Natural killer cell (primary cell): Measurements from ENCODE around the gene L3MBTL2. TPM values are rescaled to one million over a fixed set of nuclear protein-coding genes. Genes with fewer than 3 reads are reported as not detected.
"Not testable (repeated sequence)": the region's sequence is repeated elsewhere in the genome, so short reads cannot be mapped to it uniquely, and the experiment has no call there.

Experiments
- ATAC-seq, 3 donors: fragments of 150-1000 bp in 2 of 3; fragments of 200-7000 bp in 1 of 3; cut with Tn5 transposase; 1 replicate in 1 of 3; 2 replicates in 2 of 3; pipeline ENCODE4 v1.10.0; 2021; ENCODE audit warnings: mild to moderate bottlenecking in 2 of 3, moderate library complexity in 2 of 3
- DNase-seq, 2 donors: peaks; one replicate each; pipeline versions ENCODE4 v3.0.0 to v3.0.0-alpha.2; 2013 to 2021; ENCODE audit warnings: mixed read lengths in 1 of 2
- H3K27ac ChIP-seq: one replicate; pipeline ENCODE4 v1.5.1; 2013; ENCODE audit warnings: mild to moderate bottlenecking, low read length
- H3K27me3 ChIP-seq: one replicate; pipeline ENCODE4 v1.6.1; 2013; ENCODE audit warnings: low read length; ENCODE audit not compliant: control insufficient read depth, insufficient read depth
- H3K36me3 ChIP-seq: one replicate; pipeline ENCODE4 v1.6.1; 2013; ENCODE audit warnings: low read length; ENCODE audit not compliant: control insufficient read depth, insufficient read depth
- H3K4me1 ChIP-seq: one replicate; pipeline ENCODE4 v1.6.1; 2013; ENCODE audit warnings: low read length; ENCODE audit not compliant: control insufficient read depth, insufficient read depth
- H3K4me3 ChIP-seq: one replicate; pipeline ENCODE4 v1.5.1; 2013; ENCODE audit warnings: low read length
- H3K9me3 ChIP-seq: one replicate; pipeline ENCODE4 v1.6.1; 2013; ENCODE audit warnings: low read length; ENCODE audit not compliant: control insufficient read depth, insufficient read depth
- H3K27ac Mint-ChIP-seq, 2 donors: one replicate each; pipeline ENCODE4 v1.8.0; 2022; ENCODE audit warnings: mild to moderate bottlenecking in 2 of 2, mixed read lengths in 2 of 2, moderate library complexity in 1 of 2
- H3K27me3 Mint-ChIP-seq, 2 donors: one replicate each; pipeline ENCODE4 v1.8.0; 2022; ENCODE audit warnings: low read depth in 2 of 2, mixed read lengths in 2 of 2
- H3K36me3 Mint-ChIP-seq: one replicate; pipeline ENCODE4 v1.8.0; 2022; ENCODE audit warnings: mixed read lengths
- H3K4me1 Mint-ChIP-seq, 2 donors: one replicate each; pipeline ENCODE4 v1.8.0; 2022; ENCODE audit warnings: mixed read lengths in 2 of 2
- H3K4me3 Mint-ChIP-seq: one replicate; pipeline ENCODE4 v1.8.0; 2022; ENCODE audit warnings: mild to moderate bottlenecking, moderate library complexity, mixed read lengths
- H3K9me3 Mint-ChIP-seq, 2 donors: one replicate each; pipeline ENCODE4 v1.8.0; 2022; ENCODE audit warnings: mixed read lengths in 2 of 2
- WGBS: methylation state at CpG from one replicate; pipeline ENCODE4 v1.1.7; 2013; ENCODE audit warnings: missing lambda C conversion rate; ENCODE audit not compliant: insufficient coverage; 5-methylcytosine and 5-hydroxymethylcytosine counted together
- intact Hi-C: fragments of 100-400 bp; cut with micrococcal nuclease; formaldehyde crosslinking; loops from one replicate; pipeline ENCODE4 v1.14.2; 2022
- total RNA-seq, 4 donors: library from RNA; stranded (reverse); fragments of 120-200 nt in 1 of 4; gene quantifications; one replicate each; pipeline versions ENCODE4 v1.2.3 to v1.2.4, GENCODE V29; 2013 to 2022
- TF ChIP-seq, protein P1 (sequence below): fragments of 200-600 bp; IDR thresholded peaks from one replicate; pipeline ENCODE4 v1.8.0; 2022; ENCODE audit warnings: antibody characterized with exemption

L3MBTL2 gene
- total RNA-seq, 3 donors from 2014 or later (not counting 1 experiment from before 2014, with no cell fraction given) = 25.2 to 32.1 (median 31.7) TPM

DNA sequence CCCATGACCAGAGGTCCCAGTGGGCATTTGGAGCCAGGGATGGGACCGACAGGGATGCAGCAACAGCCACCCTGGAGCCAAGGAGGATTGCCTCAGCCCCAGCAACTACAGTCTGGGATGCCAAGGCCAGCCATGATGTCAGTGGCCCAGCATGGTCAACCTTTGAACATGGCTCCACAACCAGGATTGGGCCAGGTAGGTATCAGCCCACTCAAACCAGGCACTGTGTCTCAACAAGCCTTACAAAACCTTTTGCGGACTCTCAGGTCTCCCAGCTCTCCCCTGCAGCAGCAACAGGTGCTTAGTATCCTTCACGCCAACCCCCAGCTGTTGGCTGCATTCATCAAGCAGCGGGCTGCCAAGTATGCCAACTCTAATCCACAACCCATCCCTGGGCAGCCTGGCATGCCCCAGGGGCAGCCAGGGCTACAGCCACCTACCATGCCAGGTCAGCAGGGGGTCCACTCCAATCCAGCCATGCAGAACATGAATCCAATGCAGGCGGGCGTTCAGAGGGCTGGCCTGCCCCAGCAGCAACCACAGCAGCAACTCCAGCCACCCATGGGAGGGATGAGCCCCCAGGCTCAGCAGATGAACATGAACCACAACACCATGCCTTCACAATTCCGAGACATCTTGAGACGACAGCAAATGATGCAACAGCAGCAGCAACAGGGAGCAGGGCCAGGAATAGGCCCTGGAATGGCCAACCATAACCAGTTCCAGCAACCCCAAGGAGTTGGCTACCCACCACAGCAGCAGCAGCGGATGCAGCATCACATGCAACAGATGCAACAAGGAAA, 27.3 kb upstream of the L3MBTL2 start:
- Mint-ChIP-seq H3K36me3 (peaks cover 8% of the 10 kb centered on the region), H3K4me1 (peaks cover 8 to 13% of the 10 kb centered on the region in 2 donors), H3K27ac (peak overlapping the region; percentile 25 to 65), H3K9me3 (no peaks in the 10 kb centered on the region), H3K4me3 (no peak overlapping the region), H3K27me3 (no peaks in the 10 kb centered on the region)
- peaks cover 65% of the 10 kb centered on the region for H3K36me3 ChIP-seq
- intact Hi-C loops = no loop called here
- H3K9me3 ChIP-seq = no peaks in the 10 kb centered on the region
- TF ChIP-seq, protein P1, sequence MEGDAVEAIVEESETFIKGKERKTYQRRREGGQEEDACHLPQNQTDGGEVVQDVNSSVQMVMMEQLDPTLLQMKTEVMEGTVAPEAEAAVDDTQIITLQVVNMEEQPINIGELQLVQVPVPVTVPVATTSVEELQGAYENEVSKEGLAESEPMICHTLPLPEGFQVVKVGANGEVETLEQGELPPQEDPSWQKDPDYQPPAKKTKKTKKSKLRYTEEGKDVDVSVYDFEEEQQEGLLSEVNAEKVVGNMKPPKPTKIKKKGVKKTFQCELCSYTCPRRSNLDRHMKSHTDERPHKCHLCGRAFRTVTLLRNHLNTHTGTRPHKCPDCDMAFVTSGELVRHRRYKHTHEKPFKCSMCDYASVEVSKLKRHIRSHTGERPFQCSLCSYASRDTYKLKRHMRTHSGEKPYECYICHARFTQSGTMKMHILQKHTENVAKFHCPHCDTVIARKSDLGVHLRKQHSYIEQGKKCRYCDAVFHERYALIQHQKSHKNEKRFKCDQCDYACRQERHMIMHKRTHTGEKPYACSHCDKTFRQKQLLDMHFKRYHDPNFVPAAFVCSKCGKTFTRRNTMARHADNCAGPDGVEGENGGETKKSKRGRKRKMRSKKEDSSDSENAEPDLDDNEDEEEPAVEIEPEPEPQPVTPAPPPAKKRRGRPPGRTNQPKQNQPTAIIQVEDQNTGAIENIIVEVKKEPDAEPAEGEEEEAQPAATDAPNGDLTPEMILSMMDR = no peak
- DNase-seq (no peak), ATAC-seq (peak in 2 of 3 donors; percentile 24 to 29)
- no peak overlapping the region for H3K4me3 ChIP-seq
- H3K27me3 ChIP-seq = no peaks in the 10 kb centered on the region
- no peaks in the 10 kb centered on the region for H3K4me1 ChIP-seq
- no peak overlapping the region for H3K27ac ChIP-seq
- WGBS = 99% methylated on average over 9 of the region's 9 CpGs

DNA sequence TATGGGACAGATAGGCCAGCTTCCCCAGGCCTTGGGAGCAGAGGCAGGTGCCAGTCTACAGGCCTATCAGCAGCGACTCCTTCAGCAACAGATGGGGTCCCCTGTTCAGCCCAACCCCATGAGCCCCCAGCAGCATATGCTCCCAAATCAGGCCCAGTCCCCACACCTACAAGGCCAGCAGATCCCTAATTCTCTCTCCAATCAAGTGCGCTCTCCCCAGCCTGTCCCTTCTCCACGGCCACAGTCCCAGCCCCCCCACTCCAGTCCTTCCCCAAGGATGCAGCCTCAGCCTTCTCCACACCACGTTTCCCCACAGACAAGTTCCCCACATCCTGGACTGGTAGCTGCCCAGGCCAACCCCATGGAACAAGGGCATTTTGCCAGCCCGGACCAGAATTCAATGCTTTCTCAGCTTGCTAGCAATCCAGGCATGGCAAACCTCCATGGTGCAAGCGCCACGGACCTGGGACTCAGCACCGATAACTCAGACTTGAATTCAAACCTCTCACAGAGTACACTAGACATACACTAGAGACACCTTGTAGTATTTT, 26.6 kb upstream of the L3MBTL2 start:
- H3K27me3 ChIP-seq = no peaks in the 10 kb centered on the region
- H3K36me3 Mint-ChIP-seq = peaks cover 2% of the 10 kb centered on the region
- H3K27me3 Mint-ChIP-seq = no peaks in the 10 kb centered on the region
- no peaks in the 10 kb centered on the region for H3K9me3 Mint-ChIP-seq
- intact Hi-C loops = no loop called here
- TF ChIP-seq, protein P1 = no peak
- H3K4me3 Mint-ChIP-seq = no peak overlapping the region
- peaks cover 59% of the 10 kb centered on the region for H3K36me3 ChIP-seq
- H3K4me1 Mint-ChIP-seq = peaks cover 8 to 13% of the 10 kb centered on the region in 2 donors
- peak overlapping the region; percentile 14 to 65 for H3K27ac Mint-ChIP-seq
- H3K4me1 ChIP-seq = no peaks in the 10 kb centered on the region
- 92% methylated on average over 8 of the region's 8 CpGs for WGBS
- no peak overlapping the region for H3K27ac ChIP-seq
- DNase-seq (no peak), ATAC-seq (no peak)
- H3K9me3 ChIP-seq = no peaks in the 10 kb centered on the region
- H3K4me3 ChIP-seq = no peak overlapping the region

DNA sequence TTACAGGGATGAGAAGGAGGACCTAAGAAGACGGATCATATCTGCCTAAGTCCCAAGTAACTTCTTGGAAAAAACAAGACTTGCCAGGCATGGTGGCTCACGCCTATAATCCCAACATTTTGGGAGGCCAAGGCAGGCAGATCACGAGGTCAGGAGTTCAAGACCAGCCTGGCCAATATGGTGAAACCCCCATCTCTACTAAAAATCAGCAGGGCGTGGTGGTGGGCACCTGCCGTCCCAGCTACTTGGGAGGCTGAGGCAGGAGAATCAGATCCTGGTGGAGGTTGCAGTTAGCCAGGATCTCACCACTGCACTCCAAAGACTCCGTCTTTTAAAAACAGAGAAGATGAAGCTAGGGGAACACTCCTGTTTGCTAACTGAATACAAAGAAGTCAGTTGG, 24.8 kb upstream of the L3MBTL2 start:
- H3K27me3 ChIP-seq, DNase-seq, H3K9me3 Mint-ChIP-seq, H3K36me3 Mint-ChIP-seq, H3K9me3 ChIP-seq, H3K4me3 Mint-ChIP-seq, H3K27ac ChIP-seq, ATAC-seq, H3K4me3 ChIP-seq, H3K27me3 Mint-ChIP-seq, intact Hi-C loops, H3K4me1 ChIP-seq: not testable (repeated sequence)
- 99% methylated on average over 5 of the region's 6 CpGs for WGBS
- H3K36me3 ChIP-seq = peaks cover 41% of the 10 kb centered on the region
- Mint-ChIP-seq H3K4me1 (peaks cover 8 to 13% of the 10 kb centered on the region in 2 donors), H3K27ac (peak overlapping the region; percentile 27 to 51)

DNA sequence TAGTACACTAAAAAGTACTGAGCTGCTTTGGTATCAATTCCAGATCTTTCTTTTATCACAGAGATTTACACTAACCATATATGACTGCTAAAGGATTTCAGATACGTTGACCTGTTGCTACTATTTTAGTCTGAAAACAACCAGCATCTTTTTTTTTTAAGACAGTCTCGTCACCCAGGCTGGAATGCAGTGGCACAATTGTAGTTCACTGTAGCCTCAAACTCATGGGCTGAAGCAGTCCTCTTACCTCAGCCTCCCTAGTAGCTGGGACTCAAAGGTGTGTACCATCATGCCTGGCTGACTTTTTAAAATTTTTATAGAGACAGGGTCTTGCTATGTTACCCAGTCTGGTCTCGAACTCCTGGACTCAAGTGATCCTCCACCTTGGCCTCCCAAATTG, 24.2 kb upstream of the L3MBTL2 start:
- Histone ChIP-seq H3K9me3 (no peaks in the 10 kb centered on the region), H3K36me3 (peaks cover 36% of the 10 kb centered on the region), H3K27ac (no peak overlapping the region), H3K27me3 (no peaks in the 10 kb centered on the region), H3K4me1 (no peaks in the 10 kb centered on the region), H3K4me3 (no peak overlapping the region)
- Mint-ChIP-seq H3K36me3 (no peaks in the 10 kb centered on the region), H3K27ac (peak overlapping the region; percentile 27 to 51), H3K4me1 (peaks cover 8 to 13% of the 10 kb centered on the region in 2 donors), H3K27me3 (no peaks in the 10 kb centered on the region), H3K4me3 (no peak overlapping the region), H3K9me3 (no peaks in the 10 kb centered on the region)
- ATAC-seq (no peak), DNase-seq (no peak)
- TF ChIP-seq, protein P1 = no peak
- WGBS = 88% methylated on average over 3 of the region's 3 CpGs
- intact Hi-C loops = no loop called here
